Measurements from ENCODE around the gene CACNB2.

DNA sequence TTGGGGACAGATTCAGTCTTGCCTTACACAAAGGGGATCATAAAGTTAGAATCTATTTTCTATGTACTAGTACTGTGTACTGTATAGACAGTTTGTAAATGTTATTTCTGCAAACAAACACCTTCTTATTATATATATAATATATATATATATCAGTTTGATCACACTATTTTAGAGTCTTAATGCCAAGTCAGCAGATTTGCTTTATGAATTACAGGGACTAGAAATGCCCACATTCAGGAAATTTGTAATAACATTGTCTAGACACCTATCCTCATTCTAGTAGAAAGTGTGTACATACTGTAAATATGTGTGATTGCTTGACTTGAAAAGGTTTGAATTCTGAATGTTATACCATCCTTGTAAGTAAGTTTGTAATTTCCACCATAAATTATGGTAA is 400.0 kb downstream of the CACNB2 start:
- TF ChIP-seq, protein P1, sequence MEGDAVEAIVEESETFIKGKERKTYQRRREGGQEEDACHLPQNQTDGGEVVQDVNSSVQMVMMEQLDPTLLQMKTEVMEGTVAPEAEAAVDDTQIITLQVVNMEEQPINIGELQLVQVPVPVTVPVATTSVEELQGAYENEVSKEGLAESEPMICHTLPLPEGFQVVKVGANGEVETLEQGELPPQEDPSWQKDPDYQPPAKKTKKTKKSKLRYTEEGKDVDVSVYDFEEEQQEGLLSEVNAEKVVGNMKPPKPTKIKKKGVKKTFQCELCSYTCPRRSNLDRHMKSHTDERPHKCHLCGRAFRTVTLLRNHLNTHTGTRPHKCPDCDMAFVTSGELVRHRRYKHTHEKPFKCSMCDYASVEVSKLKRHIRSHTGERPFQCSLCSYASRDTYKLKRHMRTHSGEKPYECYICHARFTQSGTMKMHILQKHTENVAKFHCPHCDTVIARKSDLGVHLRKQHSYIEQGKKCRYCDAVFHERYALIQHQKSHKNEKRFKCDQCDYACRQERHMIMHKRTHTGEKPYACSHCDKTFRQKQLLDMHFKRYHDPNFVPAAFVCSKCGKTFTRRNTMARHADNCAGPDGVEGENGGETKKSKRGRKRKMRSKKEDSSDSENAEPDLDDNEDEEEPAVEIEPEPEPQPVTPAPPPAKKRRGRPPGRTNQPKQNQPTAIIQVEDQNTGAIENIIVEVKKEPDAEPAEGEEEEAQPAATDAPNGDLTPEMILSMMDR (IDR thresholded peaks at IDR 0.05) = no peak
- TF ChIP-seq EZH2 (IDR thresholded peaks at IDR 0.05) = no peak

Measured in neural progenitor cell (in vitro differentiated cells).